Gastroesophageal sphincter (tissue), 4 donors: ENCODE measurements around the gene CSNK2A2. TPM values are rescaled to one million over a fixed set of nuclear protein-coding genes. Genes with fewer than 3 reads are reported as not detected.

Experiments used
- ATAC-seq: fragments of 150-250 bp; one replicate; pipeline ENCODE4 v1.9.1; 2016; ENCODE audit warnings: mild to moderate bottlenecking, moderate library complexity
- H3K27ac ChIP-seq, 4 donors: fragments of 200-600 bp; sonication (generic) in 3 of 4; 1 replicate in 3 of 4; 2 replicates in 1 of 4; pipeline ENCODE4 v1.5.1; 2016 to 2019
- H3K27me3 ChIP-seq: fragments of 200-600 bp; sonication (generic); one replicate; pipeline ENCODE4 v1.5.1; 2019
- H3K36me3 ChIP-seq, 2 donors: fragments of 200-600 bp; sonication (generic); one replicate each; pipeline ENCODE4 v1.5.1; 2019; ENCODE audit warnings: control low read depth in 1 of 2
- H3K4me1 ChIP-seq, 3 donors: fragments of 200-600 bp; sonication (generic); 1 replicate in 2 of 3; 2 replicates in 1 of 3; pipeline ENCODE4 v1.5.1; 2016 to 2019; ENCODE audit warnings: control low read depth in 2 of 3
- H3K4me3 ChIP-seq, 2 donors: fragments of 200-600 bp; sonication (generic); one replicate each; pipeline ENCODE4 v1.5.1; 2019; ENCODE audit warnings: mild to moderate bottlenecking in 1 of 2, moderate library complexity in 1 of 2
- H3K9me3 ChIP-seq, 3 donors: fragments of 200-600 bp; sonication (generic); one replicate each; pipeline ENCODE4 v1.5.1; 2017 to 2019; ENCODE audit warnings: control low read depth in 2 of 3
- CTCF ChIP-seq, 4 experiments: fragments of 200-600 bp in 2 of 4; fragments of 450-650 bp in 2 of 4; sonication (generic) in 1 of 4; IDR thresholded peaks; one replicate each; pipeline ENCODE4 v1.5.1; 2017 to 2019; ENCODE audit warnings: antibody characterized with exemption in 4 of 4, mild to moderate bottlenecking in 2 of 4, moderate library complexity in 2 of 4
- EP300 ChIP-seq: sonication (generic); formaldehyde crosslinking; IDR thresholded peaks from one replicate; pipeline ENCODE4 v1.6.1; 2017; ENCODE audit warnings: antibody characterized with exemption, mild to moderate bottlenecking
- POLR2A ChIP-seq, 2 donors: fragments of 450-650 bp; IDR thresholded peaks; one replicate each; pipeline ENCODE4 v1.6.1; 2017; ENCODE audit warnings: antibody characterized with exemption in 2 of 2, mild to moderate bottlenecking in 2 of 2, moderate library complexity in 1 of 2
- POLR2AphosphoS5 ChIP-seq: sonication (generic); formaldehyde crosslinking; IDR thresholded peaks from one replicate; pipeline ENCODE4 v1.6.1; 2017; ENCODE audit warnings: antibody characterized with exemption
- WGBS, 2 donors: methylation state at CpG; one replicate each; pipeline ENCODE4 v1.1.5; 2018; ENCODE audit warnings: low coverage in 1 of 2; 5-methylcytosine and 5-hydroxymethylcytosine counted together
- total RNA-seq, 4 donors: library from RNA; depleted of rRNA; stranded (reverse); fragments of >200 nt; gene quantifications; one replicate each; pipeline ENCODE4 v1.1.0, GENCODE V29; 2016

Gene CSNK2A2
- total RNA-seq, 4 donors from 2014 or later: 34.3 to 54.4 (median 39.0) TPM

GRCh38 chr16:58123896-58124600, 73.9 kb downstream of the CSNK2A2 start:
- H3K9me3 ChIP-seq: no peaks in the 10 kb centered on the region
- H3K36me3 ChIP-seq: no peaks in the 10 kb centered on the region
- TF ChIP-seq CTCF (IDR thresholded peaks at IDR 0.05): no peak
- TF ChIP-seq POLR2A (IDR thresholded peaks at IDR 0.05): no peak
- TF ChIP-seq EP300: no peak
- TF ChIP-seq POLR2AphosphoS5: no peak
- peaks cover 11 to 93% (median 34%) of the 10 kb centered on the region in 3 donors for H3K4me1 ChIP-seq
- no peaks in the 10 kb centered on the region for H3K27me3 ChIP-seq
- WGBS, 2 donors: 55 to 57% methylated on average over 8 of the region's 8 CpGs
- peak overlapping the region in 3 of 4 donors; percentile 29 to 91 (median 45) for H3K27ac ChIP-seq
- ATAC-seq: no peak
- no peak overlapping the region for H3K4me3 ChIP-seq

GRCh38 chr16:58121132-58121531, 76.8 kb downstream of the CSNK2A2 start:
- Histone ChIP-seq H3K27me3 (no peaks in the 10 kb centered on the region), H3K4me1 (peaks cover 12 to 97% (median 28%) of the 10 kb centered on the region in 3 donors), H3K36me3 (peaks cover 0 to 5% of the 10 kb centered on the region in 2 donors), H3K4me3 (no peak overlapping the region), H3K9me3 (no peaks in the 10 kb centered on the region), H3K27ac (peak overlapping the region; percentile 1 to 42 (median 28))
- no peak for ATAC-seq
- 13 to 50% methylated on average over 3 to 6 of the region's 6 CpGs for WGBS, 2 donors
- TF ChIP-seq POLR2AphosphoS5 (no peak), POLR2A (IDR thresholded peaks at IDR 0.05) (no peak), EP300 (no peak)

GRCh38 chr16:58120234-58120633, 77.7 kb downstream of the CSNK2A2 start:
- H3K36me3 ChIP-seq: peaks cover 0 to 14% of the 10 kb centered on the region in 2 donors
- TF ChIP-seq POLR2AphosphoS5 (no peak), POLR2A (IDR thresholded peaks at IDR 0.05) (no peak), CTCF (IDR thresholded peaks at IDR 0.05) (no peak), EP300 (no peak)
- H3K27me3 ChIP-seq: no peaks in the 10 kb centered on the region
- peaks cover 12 to 97% (median 25%) of the 10 kb centered on the region in 3 donors for H3K4me1 ChIP-seq
- no peaks in the 10 kb centered on the region for H3K9me3 ChIP-seq
- no peak overlapping the region for H3K4me3 ChIP-seq
- no peak for ATAC-seq
- WGBS, 2 donors: 24 to 40% methylated on average over 3 of the region's 3 CpGs
- H3K27ac ChIP-seq: peak overlapping the region in 2 of 4 donors; percentile 36 to 42

- WGBS, 2 donors: 50 to 63% methylated on average over 7 to 8 of the region's 8 CpGs
- Histone ChIP-seq H3K9me3 (no peaks in the 10 kb centered on the region), H3K4me1 (peaks cover 12 to 96% (median 25%) of the 10 kb centered on the region in 3 donors), H3K36me3 (peaks cover 0 to 21% of the 10 kb centered on the region in 2 donors), H3K27ac (peak overlapping the region in 3 of 4 donors; percentile 13 to 42 (median 21)), H3K27me3 (no peaks in the 10 kb centered on the region), H3K4me3 (no peak overlapping the region)
- no peak for TF ChIP-seq POLR2AphosphoS5
- TF ChIP-seq POLR2A (IDR thresholded peaks at IDR 0.05): no peak
- no peak for TF ChIP-seq CTCF (IDR thresholded peaks at IDR 0.05)
- TF ChIP-seq EP300: no peak
- no peak for ATAC-seq
Observed at GRCh38 chr16:58119509-58119845, 78.4 kb downstream of the CSNK2A2 start.

- Histone ChIP-seq H3K27me3 (no peaks in the 10 kb centered on the region), H3K4me3 (no peak overlapping the region), H3K9me3 (no peaks in the 10 kb centered on the region), H3K27ac (peak overlapping the region in 3 of 4 donors; percentile 13 to 42 (median 21)), H3K4me1 (peaks cover 12 to 91% (median 25%) of the 10 kb centered on the region in 3 donors), H3K36me3 (peaks cover 0 to 26% of the 10 kb centered on the region in 2 donors)
- no peak for TF ChIP-seq CTCF (IDR thresholded peaks at IDR 0.05)
- TF ChIP-seq EP300: no peak
- no peak for TF ChIP-seq POLR2A (IDR thresholded peaks at IDR 0.05)
- TF ChIP-seq POLR2AphosphoS5: no peak
- 29 to 38% methylated on average over 5 of the region's 5 CpGs for WGBS, 2 donors
- ATAC-seq: no peak
Observed at GRCh38 chr16:58118801-58119508, 79.0 kb downstream of the CSNK2A2 start.
